Lung microvascular endothelial cell (primary cell): ENCODE data around the gene ARF5. TPM values are rescaled to one million over a fixed set of nuclear protein-coding genes. Genes with fewer than 3 reads are reported as not detected.
A peak's percentile ranks its signal among the peaks of the same experiment; 100 is the strongest.

ENCODE experiments used
- DNase-seq, 2 donors: peaks; one replicate each; pipeline versions ENCODE4 v3.0.0 to v3.0.0-alpha.2; 2010; ENCODE audit warnings: low read depth in 2 of 2
- total RNA-seq: library from RNA; depleted of rRNA; stranded (reverse); fragments of >200 nt; gene quantifications from 2 replicates; pipeline ENCODE4 v1.2.1, GENCODE V29; 2014

Gene ARF5
- total RNA-seq, 1 donor from 2014 or later = 122 TPM

- DNase-seq = peak; percentile 50 to 68
Measured at GRCh38 chr7:127588697-127589482, 679 bp downstream of the ARF5 start.

- no peak for DNase-seq
Measured at GRCh38 chr7:127589896-127590295, 1.7 kb downstream of the ARF5 start.

- DNase-seq = no peak
Measured at GRCh38 chr7:127591189-127591588, 3.0 kb downstream of the ARF5 start.

GRCh38 chr7:127591591-127591990, 3.4 kb downstream of the ARF5 start:
- DNase-seq = no peak

GRCh38 chr7:127592550-127592949, 4.3 kb downstream of the ARF5 start:
- no peak for DNase-seq

DNA sequence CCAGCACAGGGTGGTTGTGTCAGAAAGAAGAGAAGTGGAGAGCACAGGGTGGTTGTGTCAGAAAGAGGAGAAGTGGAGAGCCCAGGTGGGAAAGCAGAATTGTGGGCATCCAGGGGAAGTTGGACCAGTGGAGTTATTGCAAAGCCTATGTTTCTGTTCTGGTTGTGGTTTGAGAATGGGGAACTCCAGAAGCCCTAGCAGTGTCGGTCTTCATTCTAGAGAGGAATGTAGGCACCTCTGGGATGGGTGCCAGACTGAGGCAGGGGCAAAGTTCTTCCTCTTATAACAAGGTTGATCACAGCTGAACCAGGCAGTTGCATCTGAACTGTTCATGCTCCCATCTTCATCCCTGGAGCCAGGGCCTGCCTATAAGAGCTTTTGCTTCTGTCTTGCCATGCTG, 6.3 kb downstream of the ARF5 start:
- DNase-seq = no peak

DNA sequence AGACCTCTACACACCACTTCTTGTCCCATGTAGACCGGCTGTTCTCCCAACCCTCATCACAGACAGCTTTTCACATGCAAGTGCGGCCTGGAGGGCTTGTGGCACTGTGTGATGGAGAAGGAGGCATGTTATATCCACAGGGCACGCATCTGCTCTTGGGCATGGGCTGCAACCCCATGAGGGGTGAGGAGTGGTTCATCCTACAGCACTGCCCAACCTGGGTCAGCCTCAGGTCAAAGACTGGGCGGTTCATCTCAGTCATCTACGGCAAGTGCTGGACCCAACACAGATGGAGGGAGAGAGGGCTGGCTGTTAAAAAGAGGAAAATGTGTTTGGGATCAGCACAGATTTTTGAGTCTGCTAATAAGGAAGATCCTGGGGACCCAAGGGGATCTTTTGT, 7.5 kb downstream of the ARF5 start:
- no peak for DNase-seq

DNA sequence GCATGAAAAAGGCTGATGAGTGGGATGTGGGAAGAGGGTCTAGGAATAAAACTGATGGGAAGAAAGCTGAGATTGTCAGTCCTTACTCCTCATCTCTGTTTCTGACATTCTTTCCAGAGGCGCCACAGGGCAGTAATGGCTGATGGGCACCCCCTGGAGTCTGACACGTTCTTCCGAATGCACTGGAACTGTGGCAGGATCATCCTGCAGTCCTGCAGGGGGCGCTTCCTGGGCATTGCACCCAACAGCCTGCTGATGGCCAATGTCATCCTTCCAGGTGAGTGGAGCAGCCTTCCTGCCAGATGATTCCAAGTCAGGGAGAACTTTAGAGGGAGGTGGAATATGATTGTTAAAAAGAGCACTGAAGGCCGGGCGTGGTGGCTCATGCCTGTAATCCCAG, 10.1 kb downstream of the ARF5 start:
- peak in 1 of 2 donors; percentile 17 for DNase-seq

DNA sequence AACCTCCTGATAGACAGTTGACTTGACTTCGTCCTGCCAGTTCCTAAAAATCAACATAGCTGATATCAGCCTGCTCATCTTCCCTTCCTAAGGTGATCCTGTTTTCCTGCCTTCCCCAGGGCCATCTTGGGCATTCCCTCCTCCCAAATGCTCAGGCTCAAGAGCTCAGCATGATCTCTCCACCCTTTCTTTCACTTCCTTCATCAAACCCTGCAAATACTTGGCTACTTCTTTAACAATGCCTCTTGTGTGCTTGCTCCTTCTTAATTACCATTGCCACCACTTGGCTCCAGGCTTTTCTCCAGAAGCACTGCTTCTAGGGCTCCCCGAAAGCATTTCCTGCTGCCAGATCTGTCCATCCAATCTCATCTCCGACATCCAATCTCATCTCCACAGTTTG, 12.7 kb downstream of the ARF5 start:
- no peak for DNase-seq

DNA sequence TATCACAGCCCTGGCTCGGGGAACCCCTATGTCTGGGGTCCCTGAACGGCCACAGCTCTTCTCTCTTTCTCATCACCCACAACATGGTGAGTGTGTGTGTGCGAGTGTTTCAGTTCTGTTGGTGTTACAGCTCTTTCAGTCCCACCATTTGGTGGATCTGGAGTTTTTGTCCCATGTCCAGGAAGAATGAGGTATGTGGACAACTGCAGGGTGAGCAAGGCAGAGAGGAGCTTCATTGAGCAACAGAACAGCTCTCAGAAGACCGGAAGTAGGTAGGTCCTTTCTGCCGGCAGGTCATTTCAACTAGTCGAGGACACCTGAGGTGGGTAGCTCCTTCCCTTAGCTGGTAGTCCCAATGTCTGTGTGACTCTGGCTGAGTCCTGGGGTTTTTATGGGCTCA, 20.2 kb downstream of the ARF5 start:
- no peak for DNase-seq

- no peak for DNase-seq
Measured at GRCh38 chr7:127609297-127609696, 21.1 kb downstream of the ARF5 start.

- no peak for DNase-seq
Measured at GRCh38 chr7:127612263-127612662, 24.1 kb downstream of the ARF5 start.

GRCh38 chr7:127616724-127617123, 28.5 kb downstream of the ARF5 start:
- DNase-seq = no peak

- no peak for DNase-seq
Measured at GRCh38 chr7:127618042-127618441, 29.8 kb downstream of the ARF5 start, which contains the start of gene PAX4. Gene PAX4 (minus strand): TSS chr7:127618142. CDS start chr7:127615928, 2,214 bp downstream.

- DNase-seq = no peak
Measured at GRCh38 chr7:127618775-127619174, 30.6 kb downstream of the ARF5 start.

GRCh38 chr7:127619681-127620405, 31.6 kb downstream of the ARF5 start:
- DNase-seq = peak in 1 of 2 donors; percentile 7

- DNase-seq = no peak
Measured at GRCh38 chr7:127620406-127621233, 32.4 kb downstream of the ARF5 start.

- no peak for DNase-seq
Measured at GRCh38 chr7:127625331-127625730, 37.1 kb downstream of the ARF5 start.

GRCh38 chr7:127628445-127628844, 40.2 kb downstream of the ARF5 start:
- no peak for DNase-seq

- peak; percentile 7 to 35 for DNase-seq
Measured at GRCh38 chr7:127629268-127629854, 41.1 kb downstream of the ARF5 start.

- DNase-seq = no peak
Measured at GRCh38 chr7:127632276-127632910, 44.2 kb downstream of the ARF5 start.
